Measurements from ENCODE around the gene SNAI1. TPM values are rescaled to one million over a fixed set of nuclear protein-coding genes. Genes with fewer than 3 reads are reported as not detected.

SNAI1 gene
- total RNA-seq, 1 donor = 1.3 TPM

- no peak for TF ChIP-seq CTCF (IDR thresholded peaks at IDR 0.05; ENCODE audit: insufficient read depth, low read depth, low read length)
- H3K4me3 ChIP-seq (ENCODE audit: low read depth, low read length) = no peak overlapping the region
- DNase-seq (ENCODE audit: low read depth) = no peak
Observed at GRCh38 chr20:49941456-49941855, 41.3 kb upstream of the SNAI1 start.

GRCh38 chr20:49942303-49942702 lies 40.5 kb upstream of the SNAI1 start:
- H3K4me3 ChIP-seq (ENCODE audit: low read depth, low read length) = no peak overlapping the region
- no peak for TF ChIP-seq CTCF (IDR thresholded peaks at IDR 0.05; ENCODE audit: insufficient read depth, low read depth, low read length)
- no peak for DNase-seq (ENCODE audit: low read depth)

- TF ChIP-seq CTCF (IDR thresholded peaks at IDR 0.05; ENCODE audit: insufficient read depth, low read depth, low read length) = no peak
- no peak overlapping the region for H3K4me3 ChIP-seq (ENCODE audit: low read depth, low read length)
- no peak for DNase-seq (ENCODE audit: low read depth)
Observed at GRCh38 chr20:49942942-49943341, 39.8 kb upstream of the SNAI1 start.

GRCh38 chr20:49945306-49945700 lies 37.5 kb upstream of the SNAI1 start:
- DNase-seq (ENCODE audit: low read depth) = no peak
- no peak overlapping the region for H3K4me3 ChIP-seq (ENCODE audit: low read depth, low read length)
- no peak for TF ChIP-seq CTCF (IDR thresholded peaks at IDR 0.05; ENCODE audit: insufficient read depth, low read depth, low read length)

GRCh38 chr20:49945701-49946477 lies 36.9 kb upstream of the SNAI1 start:
- H3K4me3 ChIP-seq (ENCODE audit: low read depth, low read length) = no peak overlapping the region
- TF ChIP-seq CTCF (IDR thresholded peaks at IDR 0.05; ENCODE audit: insufficient read depth, low read depth, low read length) = no peak

GRCh38 chr20:49948178-49948577 lies 34.6 kb upstream of the SNAI1 start:
- DNase-seq (ENCODE audit: low read depth) = no peak
- no peak overlapping the region for H3K4me3 ChIP-seq (ENCODE audit: low read depth, low read length)
- TF ChIP-seq CTCF (IDR thresholded peaks at IDR 0.05; ENCODE audit: insufficient read depth, low read depth, low read length) = no peak

More at GRCh38 chr20:49945701-49946477, 36.9 kb upstream of the SNAI1 start:
- no peak for DNase-seq (ENCODE audit: low read depth)
